Dermis microvascular lymphatic vessel endothelial cell (primary cell): ENCODE measurements around the gene SLC30A1. TPM values are rescaled to one million over a fixed set of nuclear protein-coding genes. Genes with fewer than 3 reads are reported as not detected.
"Not testable (repeated sequence)": the region's sequence is repeated elsewhere in the genome, so short reads cannot be mapped to it uniquely, and the experiment has no call there.

Experiments
- DNase-seq, 2 donors: peaks; one replicate each; pipeline versions ENCODE4 v3.0.0 to v3.0.0-alpha.2; 2010; ENCODE audit warnings: low read depth in 2 of 2
- total RNA-seq: library from RNA; depleted of rRNA; stranded (reverse); fragments of >200 nt; gene quantifications from 2 replicates; pipeline ENCODE4 v1.2.1, GENCODE V29; 2014

Gene SLC30A1
- total RNA-seq, 1 donor from 2014 or later, result 27.9 TPM

- no peak for DNase-seq
These were observed 4.3 kb upstream of the SLC30A1 start for GRCh38 chr1:211583011-211583992.

- no peak for DNase-seq
These were observed 2.6 kb upstream of the SLC30A1 start for GRCh38 chr1:211581526-211581925.

- DNase-seq, result no peak
These were observed 1.3 kb upstream of the SLC30A1 start for GRCh38 chr1:211580303-211580687.

- peak in 1 of 2 donors; percentile 67 for DNase-seq
These were observed 710 bp upstream of the SLC30A1 start for GRCh38 chr1:211579440-211580302.

GRCh38 chr1:211577819-211578639 is 932 bp downstream of the SLC30A1 start:
- DNase-seq, result peak; percentile 14 to 74

- no peak for DNase-seq
These were observed 1.6 kb downstream of the SLC30A1 start for GRCh38 chr1:211577277-211577818.

- DNase-seq, result no peak
These were observed 2.2 kb downstream of the SLC30A1 start for GRCh38 chr1:211576717-211577116.

GRCh38 chr1:211574705-211575104 is 4.3 kb downstream of the SLC30A1 start:
- DNase-seq, result peak in 1 of 2 donors; percentile 47

GRCh38 chr1:211571998-211572397 is 7.0 kb downstream of the SLC30A1 start:
- no peak for DNase-seq

GRCh38 chr1:211570378-211570777 is 8.6 kb downstream of the SLC30A1 start:
- DNase-seq, result not testable (repeated sequence)

GRCh38 chr1:211566431-211567025 is 12.4 kb downstream of the SLC30A1 start:
- no peak for DNase-seq

- DNase-seq, result no peak
These were observed 14.9 kb downstream of the SLC30A1 start for GRCh38 chr1:211564084-211564483.

GRCh38 chr1:211559222-211560010 is 19.5 kb downstream of the SLC30A1 start:
- no peak for DNase-seq

- no peak for DNase-seq
These were observed 20.9 kb downstream of the SLC30A1 start for GRCh38 chr1:211557894-211558625.

GRCh38 chr1:211553549-211553948 is 25.4 kb downstream of the SLC30A1 start:
- no peak for DNase-seq

- DNase-seq, result peak in 1 of 2 donors; percentile 46
These were observed 27.1 kb downstream of the SLC30A1 start for GRCh38 chr1:211551638-211552460.

GRCh38 chr1:211549092-211549711 is 29.8 kb downstream of the SLC30A1 start:
- no peak for DNase-seq
